Naive thymus-derived CD8-positive, alpha-beta T cell (primary cell): ENCODE results near the gene XXYLT1. TPM values are rescaled to one million over a fixed set of nuclear protein-coding genes. Genes with fewer than 3 reads are reported as not detected.
A peak's percentile ranks its signal among the peaks of the same experiment; 100 is the strongest.

Source experiments
- ATAC-seq, 2 donors: fragments of 150-1000 bp; cut with Tn5 transposase in 1 of 2; sonication (Bioruptor Pico), chemical (Tn5 transposase) in 1 of 2; 1 replicate in 1 of 2; 2 replicates in 1 of 2; pipeline ENCODE4 v1.10.0; 2021; ENCODE audit warnings: mild to moderate bottlenecking in 2 of 2, moderate library complexity in 2 of 2
- POLR2A ChIA-PET: fragments of 350-600 bp; sonication (Branson Sonifier 250); formaldehyde crosslinking; loops from one replicate; lab custom pipeline; 2021; ENCODE audit warnings: antibody characterized with exemption; lab: Charles Lee
- DNase-seq, 10 donors: peaks; one replicate each; pipeline versions ENCODE4 v3.0.0 to v3.0.0-alpha.2; 2020 to 2022
- H3K27ac Mint-ChIP-seq, 10 donors: one replicate each; pipeline ENCODE4 v1.8.0; 2020 to 2022; ENCODE audit warnings: mild to moderate bottlenecking in 10 of 10, mixed read lengths in 10 of 10, moderate library complexity in 4 of 10, inconsistent platforms in 1 of 10
- H3K27me3 Mint-ChIP-seq, 5 donors: one replicate each; pipeline ENCODE4 v1.8.0; 2021 to 2022; ENCODE audit warnings: mixed read lengths in 5 of 5
- H3K36me3 Mint-ChIP-seq, 3 donors: one replicate each; pipeline ENCODE4 v1.8.0; 2020 to 2022; ENCODE audit warnings: mixed read lengths in 3 of 3, mild to moderate bottlenecking in 2 of 3, inconsistent platforms in 1 of 3
- H3K4me1 Mint-ChIP-seq, 4 donors: one replicate each; pipeline ENCODE4 v1.8.0; 2021 to 2022; ENCODE audit warnings: mixed read lengths in 4 of 4
- H3K4me3 Mint-ChIP-seq, 10 donors: one replicate each; pipeline ENCODE4 v1.8.0; 2020 to 2022; ENCODE audit warnings: mild to moderate bottlenecking in 10 of 10, mixed read lengths in 10 of 10, moderate library complexity in 6 of 10, inconsistent platforms in 1 of 10
- H3K9me3 Mint-ChIP-seq, 9 donors: one replicate each; pipeline ENCODE4 v1.8.0; 2020 to 2022; ENCODE audit warnings: mixed read lengths in 9 of 9, mild to moderate bottlenecking in 3 of 9, inconsistent platforms in 1 of 9, moderate library complexity in 1 of 9
- polyA plus RNA-seq, 3 donors: library from polyadenylated mRNA; unstranded; fragments of 300-500 nt; fragmentation: Illumina TruSeq; gene quantifications; one replicate each; pipeline ENCODE4 v1.2.3, GENCODE V29; 2021
- total RNA-seq, 8 experiments: library from RNA in 2 of 8; stranded (reverse) in 2 of 8; gene quantifications; one replicate each; pipeline ENCODE4 v1.2.3 and lab custom pipeline; 2021 to 2026

The XXYLT1 gene
- total and polyA plus RNA-seq, 5 experiments from 2014 or later = 5.4 to 8.3 (median 6.3) TPM

GRCh38 chr3:195171093-195171873 is 99.7 kb downstream of the XXYLT1 start:
- Mint-ChIP-seq H3K27ac (peak overlapping the region in 2 of 10 donors; percentile 6 to 63), H3K27me3 (no peaks in the 10 kb centered on the region), H3K4me1 (peaks cover 0 to 9% (median 5%) of the 10 kb centered on the region in 4 donors), H3K4me3 (no peak overlapping the region), H3K9me3 (no peaks in the 10 kb centered on the region), H3K36me3 (peaks cover 0 to 12% (median 10%) of the 10 kb centered on the region in 3 donors)
- DNase-seq = no peak
- POLR2A ChIA-PET = no interaction called here
- no peak for ATAC-seq

- Mint-ChIP-seq H3K9me3 (no peaks in the 10 kb centered on the region), H3K27me3 (no peaks in the 10 kb centered on the region), H3K4me3 (no peak overlapping the region), H3K36me3 (peaks cover 0 to 8% (median 7%) of the 10 kb centered on the region in 3 donors), H3K27ac (no peak overlapping the region), H3K4me1 (peaks cover 0 to 13% (median 5%) of the 10 kb centered on the region in 4 donors)
- ATAC-seq (no peak), DNase-seq (no peak)
- POLR2A ChIA-PET = no interaction called here
These were observed 100.5 kb downstream of the XXYLT1 start for GRCh38 chr3:195170496-195170895.

- H3K9me3 Mint-ChIP-seq = no peaks in the 10 kb centered on the region
- H3K4me3 Mint-ChIP-seq = no peak overlapping the region
- no peak for ATAC-seq
- H3K4me1 Mint-ChIP-seq = peaks cover 7 to 18% (median 11%) of the 10 kb centered on the region in 4 donors
- DNase-seq = no peak
- no peaks in the 10 kb centered on the region for H3K27me3 Mint-ChIP-seq
- POLR2A ChIA-PET = no interaction called here
- no peak overlapping the region for H3K27ac Mint-ChIP-seq
- peaks cover 0 to 4% (median 0%) of the 10 kb centered on the region in 3 donors for H3K36me3 Mint-ChIP-seq
These were observed 101.8 kb downstream of the XXYLT1 start for GRCh38 chr3:195169011-195169649.

DNA sequence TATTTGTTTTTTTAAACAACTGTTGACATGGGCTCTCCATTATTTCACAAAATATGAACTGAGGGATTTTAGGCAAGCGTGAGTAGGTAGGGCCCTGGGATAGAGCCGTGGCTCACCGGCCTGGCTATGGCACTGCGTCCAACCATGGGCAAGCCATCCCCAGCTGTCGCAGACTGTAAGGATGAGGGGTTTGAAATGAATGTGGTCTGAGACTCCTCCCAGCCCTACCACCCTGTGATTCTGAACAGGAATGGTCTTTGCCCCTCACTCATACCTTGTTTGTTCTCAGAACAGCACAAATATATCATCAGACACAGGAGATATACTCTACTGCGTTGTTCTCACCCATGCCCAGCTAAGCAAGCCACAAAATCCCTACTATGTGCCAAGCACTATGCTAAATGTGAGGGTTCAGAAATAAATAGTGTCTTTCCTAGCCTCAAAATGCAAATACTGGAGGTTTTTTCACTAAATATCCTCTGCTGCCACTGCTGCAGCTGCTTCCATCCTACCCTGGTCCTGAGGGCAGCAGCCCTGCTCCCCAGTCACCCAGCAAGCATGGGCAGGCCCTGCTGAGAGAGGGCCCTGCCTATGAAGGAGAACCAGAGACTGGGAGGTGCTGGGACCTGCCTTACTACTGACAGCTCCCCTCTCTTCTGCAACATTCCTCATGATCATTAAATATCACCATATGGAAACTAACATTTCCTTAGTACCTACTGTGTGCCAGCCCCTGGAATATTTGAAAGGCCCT is 102.8 kb downstream of the XXYLT1 start:
- DNase-seq = no peak
- Mint-ChIP-seq H3K4me1 (peaks cover 15 to 27% (median 20%) of the 10 kb centered on the region in 4 donors), H3K27ac (peak overlapping the region in 1 of 10 donors; percentile 82), H3K4me3 (no peak overlapping the region), H3K27me3 (no peaks in the 10 kb centered on the region), H3K36me3 (peaks cover 0 to 4% (median 0%) of the 10 kb centered on the region in 3 donors), H3K9me3 (no peaks in the 10 kb centered on the region)
- POLR2A ChIA-PET = no interaction called here
- no peak for ATAC-seq

- POLR2A ChIA-PET = no interaction called here
- Mint-ChIP-seq H3K36me3 (no peaks in the 10 kb centered on the region), H3K4me3 (no peak overlapping the region), H3K4me1 (peaks cover 16 to 36% (median 33%) of the 10 kb centered on the region in 4 donors), H3K9me3 (no peaks in the 10 kb centered on the region), H3K27ac (peak overlapping the region in 2 of 10 donors; percentile 45 to 62), H3K27me3 (no peaks in the 10 kb centered on the region)
- ATAC-seq = no peak
- no peak for DNase-seq
These were observed 105.2 kb downstream of the XXYLT1 start for GRCh38 chr3:195165790-195166189.

DNA sequence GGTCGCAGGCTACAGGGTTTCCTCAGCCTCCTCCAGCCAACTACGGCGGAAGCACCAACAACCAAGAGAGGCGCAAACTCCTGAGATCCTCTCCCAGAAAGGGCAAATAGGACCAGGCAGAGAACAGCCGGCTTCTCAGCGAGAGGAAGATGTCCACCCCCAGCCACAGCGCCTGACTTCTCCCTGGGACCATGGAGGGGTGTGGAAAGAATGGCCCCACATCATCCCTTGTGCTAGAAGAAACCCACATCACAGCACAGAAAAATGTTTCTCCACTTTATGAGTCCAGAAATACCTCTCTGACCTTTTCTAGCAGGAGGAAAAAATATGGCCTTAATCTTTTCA is 105.7 kb downstream of the XXYLT1 start:
- Mint-ChIP-seq H3K9me3 (no peaks in the 10 kb centered on the region), H3K27ac (peak overlapping the region in 6 of 10 donors; percentile 22 to 57 (median 45)), H3K27me3 (no peaks in the 10 kb centered on the region), H3K4me3 (no peak overlapping the region), H3K36me3 (no peaks in the 10 kb centered on the region), H3K4me1 (peaks cover 16 to 38% (median 34%) of the 10 kb centered on the region in 4 donors)
- POLR2A ChIA-PET = no interaction called here
- no peak for DNase-seq
- ATAC-seq = no peak

DNA sequence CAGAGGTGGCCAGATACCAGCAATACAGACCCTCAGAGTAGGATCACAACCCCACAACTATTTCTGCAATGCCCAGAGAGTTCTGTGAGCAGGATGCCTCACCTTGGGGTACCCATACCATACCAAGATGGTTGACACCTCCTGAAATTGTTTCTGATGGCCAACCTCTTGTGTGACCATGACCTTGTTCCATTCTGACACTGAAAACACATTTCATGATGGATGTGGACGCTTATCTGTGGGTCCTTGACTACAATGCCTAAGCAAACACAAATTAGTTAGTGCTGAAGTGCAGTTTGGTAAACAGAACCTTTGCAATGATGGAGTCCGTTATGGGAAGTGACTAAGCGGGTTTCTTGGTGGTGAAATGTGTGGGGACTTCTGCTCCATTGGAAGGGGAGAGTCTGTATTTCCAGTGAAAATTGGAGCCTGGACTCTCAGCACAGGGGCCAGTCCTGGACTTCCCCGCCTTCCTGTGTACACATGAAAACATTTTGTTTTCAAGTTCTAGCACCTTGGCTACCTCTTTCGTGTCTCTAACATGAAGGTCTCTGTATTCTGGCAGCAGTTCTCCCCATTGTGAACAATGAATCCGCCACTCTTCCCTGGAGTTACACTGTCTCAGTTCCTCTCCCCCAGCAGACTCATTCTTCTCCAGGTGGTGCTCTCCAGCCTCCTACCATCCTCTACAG is 106.2 kb downstream of the XXYLT1 start:
- Mint-ChIP-seq H3K36me3 (no peaks in the 10 kb centered on the region), H3K27ac (peak overlapping the region in 7 of 10 donors; percentile 27 to 83 (median 45)), H3K27me3 (no peaks in the 10 kb centered on the region), H3K9me3 (no peaks in the 10 kb centered on the region), H3K4me3 (no peak overlapping the region), H3K4me1 (peaks cover 16 to 43% (median 34%) of the 10 kb centered on the region in 4 donors)
- ATAC-seq (no peak), DNase-seq (no peak)
- POLR2A ChIA-PET = no interaction called here

DNA sequence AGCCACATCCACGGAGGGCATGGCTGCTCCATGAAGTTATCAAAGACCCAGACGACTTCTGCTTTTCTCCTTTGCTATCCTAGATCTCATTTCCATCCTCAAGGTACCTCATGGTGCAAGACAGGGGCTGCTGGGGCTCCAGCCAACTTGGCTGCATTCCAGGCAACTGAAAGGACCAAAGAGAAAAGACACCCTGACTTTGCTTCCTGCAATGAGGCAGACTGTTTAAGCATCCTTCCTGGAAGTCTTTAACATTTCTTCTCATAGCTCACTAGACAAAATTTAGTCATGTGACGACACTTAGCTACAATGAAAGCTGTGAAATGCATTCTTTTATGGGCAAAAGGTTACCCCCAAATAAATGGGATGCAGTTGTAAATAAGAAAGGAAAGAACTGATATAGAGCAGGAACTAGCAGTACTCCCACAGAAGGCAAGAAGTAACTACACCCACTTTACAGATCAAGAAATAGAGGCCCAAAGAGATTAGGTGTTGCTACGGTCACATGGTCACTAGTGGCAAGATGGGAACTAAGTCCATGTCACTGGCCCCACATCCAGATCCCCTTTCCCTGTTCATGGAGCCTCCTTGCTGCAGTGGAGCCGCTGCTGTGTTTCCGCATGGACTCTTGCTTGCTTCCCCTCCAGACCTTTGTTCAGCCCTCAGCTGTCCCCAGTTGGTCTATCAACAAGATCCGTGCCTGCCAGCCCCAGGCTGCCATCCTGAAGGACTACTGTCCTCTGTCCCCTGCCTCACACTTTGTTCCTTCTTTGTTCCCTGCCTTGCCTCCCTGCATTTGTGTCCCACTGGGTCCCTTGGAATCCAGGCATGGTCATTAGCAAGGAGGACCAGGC is 107.0 kb downstream of the XXYLT1 start:
- Mint-ChIP-seq H3K27ac (peak overlapping the region in 9 of 10 donors; percentile 40 to 96 (median 82)), H3K36me3 (no peaks in the 10 kb centered on the region), H3K9me3 (no peaks in the 10 kb centered on the region), H3K4me1 (peaks cover 16 to 48% (median 34%) of the 10 kb centered on the region in 4 donors), H3K4me3 (peak overlapping the region in 4 of 10 donors; percentile 20 to 28 (median 23)), H3K27me3 (no peaks in the 10 kb centered on the region)
- ATAC-seq (no peak), DNase-seq (no peak)
- POLR2A ChIA-PET = interaction anchor here (1.2 kb wide), 1 partner anchor 9 kb away, joined by 3 read pairs; no protein-coding TSS in a partner anchor

DNA sequence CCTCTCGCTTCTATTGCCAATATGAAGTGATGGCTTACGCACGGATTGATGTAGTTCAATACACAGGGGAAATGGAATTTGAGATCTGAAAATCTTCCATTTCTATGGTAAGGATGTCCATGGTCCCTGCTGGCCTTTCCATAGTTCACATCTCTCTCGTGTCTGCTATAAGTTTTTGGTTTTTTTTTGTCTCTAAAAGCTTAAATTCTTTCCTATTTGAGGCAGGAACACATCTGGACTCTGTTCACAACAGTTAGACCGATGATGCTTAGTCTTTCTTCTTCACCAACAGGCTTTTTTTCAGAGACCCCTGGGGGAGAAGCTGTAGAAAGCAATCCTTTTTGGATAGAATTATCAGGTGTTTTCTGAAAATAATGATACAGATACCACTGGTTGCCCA is 108.1 kb downstream of the XXYLT1 start:
- POLR2A ChIA-PET = interaction anchor here (1.2 to 1.3 kb wide), 4 partner anchors 8 to 491 kb away, joined by 3 to 5 read pairs (median 3); no protein-coding TSS in a partner anchor
- H3K27ac Mint-ChIP-seq = peak overlapping the region; percentile 77 to 96 (median 87)
- H3K9me3 Mint-ChIP-seq = no peaks in the 10 kb centered on the region
- peak overlapping the region in 4 of 10 donors; percentile 22 to 51 (median 26) for H3K4me3 Mint-ChIP-seq
- peaks cover 20 to 58% (median 38%) of the 10 kb centered on the region in 4 donors for H3K4me1 Mint-ChIP-seq
- H3K36me3 Mint-ChIP-seq = no peaks in the 10 kb centered on the region
- DNase-seq = no peak
- H3K27me3 Mint-ChIP-seq = no peaks in the 10 kb centered on the region
- ATAC-seq = no peak

- POLR2A ChIA-PET = interaction anchor here (0.5 to 1.3 kb wide), 6 partner anchors 12 to 491 kb away, joined by 3 to 5 read pairs (median 3); no protein-coding TSS in a partner anchor
- DNase-seq (peak in 2 of 10 donors; percentile 13 to 26), ATAC-seq (peak; percentile 71 to 73)
- H3K4me1 Mint-ChIP-seq = peaks cover 22 to 65% (median 44%) of the 10 kb centered on the region in 4 donors
- H3K4me3 Mint-ChIP-seq = peak overlapping the region; percentile 3 to 58 (median 26)
- no peaks in the 10 kb centered on the region for H3K36me3 Mint-ChIP-seq
- peak overlapping the region; percentile 77 to 96 (median 87) for H3K27ac Mint-ChIP-seq
- no peaks in the 10 kb centered on the region for H3K9me3 Mint-ChIP-seq
- no peaks in the 10 kb centered on the region for H3K27me3 Mint-ChIP-seq
These were observed 108.8 kb downstream of the XXYLT1 start for GRCh38 chr3:195162033-195162669.

GRCh38 chr3:195160908-195161434 is 110.0 kb downstream of the XXYLT1 start:
- ATAC-seq (no peak), DNase-seq (no peak)
- Mint-ChIP-seq H3K36me3 (peaks cover 0 to 4% (median 0%) of the 10 kb centered on the region in 3 donors), H3K27me3 (no peaks in the 10 kb centered on the region), H3K4me3 (no peak overlapping the region), H3K4me1 (peaks cover 22 to 69% (median 45%) of the 10 kb centered on the region in 4 donors), H3K27ac (peak overlapping the region in 7 of 10 donors; percentile 37 to 80 (median 51)), H3K9me3 (no peaks in the 10 kb centered on the region)
- POLR2A ChIA-PET = no interaction called here
